Limb (tissue), 2 donors: ENCODE results near the gene ALDH18A1.

ENCODE experiments used
- DNase-seq, 2 donors: peaks; one replicate each; pipeline ENCODE4 v3.0.0-alpha.2; 2016; ENCODE audit errors: extremely low spot score in 2 of 2

Gene ALDH18A1

DNA sequence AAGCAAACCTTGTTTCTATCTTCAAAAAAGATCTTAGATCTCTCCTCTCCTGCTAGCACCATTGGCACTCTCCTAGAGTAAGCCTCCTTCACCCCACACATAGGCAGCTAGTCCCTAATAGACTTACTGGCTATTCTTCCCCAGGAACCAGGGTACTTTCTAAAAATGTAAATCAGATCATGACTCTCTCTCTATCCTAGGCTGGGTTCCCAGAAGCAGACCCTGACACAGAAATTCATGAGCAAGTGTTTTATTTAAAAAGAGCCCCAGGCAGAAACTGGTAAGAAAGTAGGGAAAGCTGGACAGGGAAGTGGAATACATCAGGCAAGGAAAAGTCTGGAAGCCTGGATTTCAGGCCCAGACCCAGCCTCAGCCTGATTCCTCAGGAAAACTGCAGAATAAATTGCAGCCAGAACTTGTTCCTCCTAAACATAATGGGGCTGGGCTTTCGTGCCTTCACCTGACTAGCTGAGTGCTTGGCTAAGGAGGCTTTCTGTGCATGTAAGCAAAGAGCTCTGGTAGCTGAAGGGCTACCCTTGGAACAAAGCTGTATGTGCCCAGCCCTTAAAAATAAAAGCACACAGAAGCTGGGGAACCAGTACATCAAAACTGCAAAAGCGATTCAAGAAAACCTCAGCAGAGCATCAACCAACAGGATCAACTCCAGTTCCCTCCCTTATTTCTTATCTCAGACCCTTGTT lies 76.5 kb downstream of the ALDH18A1 start:
- no peak for DNase-seq

DNA sequence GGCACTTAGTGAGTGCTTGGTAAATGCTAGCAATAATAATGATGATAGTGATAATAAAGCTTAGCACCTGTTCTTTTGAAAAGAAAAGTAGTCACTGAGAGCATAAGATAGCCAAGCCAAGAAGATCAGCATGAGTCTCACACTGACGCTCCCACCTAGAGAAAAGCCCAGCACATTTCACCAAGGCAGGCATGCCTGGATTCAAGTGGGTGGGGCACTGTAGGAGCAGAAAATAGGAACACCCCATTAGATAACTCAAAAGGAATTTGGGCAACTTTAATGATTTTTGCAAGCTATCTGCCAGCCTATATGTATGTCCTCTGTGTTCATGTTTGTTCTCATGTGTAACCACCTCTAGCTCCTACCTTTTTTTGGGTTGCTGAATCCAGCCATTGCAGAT lies 77.2 kb downstream of the ALDH18A1 start:
- DNase-seq = no peak

DNA sequence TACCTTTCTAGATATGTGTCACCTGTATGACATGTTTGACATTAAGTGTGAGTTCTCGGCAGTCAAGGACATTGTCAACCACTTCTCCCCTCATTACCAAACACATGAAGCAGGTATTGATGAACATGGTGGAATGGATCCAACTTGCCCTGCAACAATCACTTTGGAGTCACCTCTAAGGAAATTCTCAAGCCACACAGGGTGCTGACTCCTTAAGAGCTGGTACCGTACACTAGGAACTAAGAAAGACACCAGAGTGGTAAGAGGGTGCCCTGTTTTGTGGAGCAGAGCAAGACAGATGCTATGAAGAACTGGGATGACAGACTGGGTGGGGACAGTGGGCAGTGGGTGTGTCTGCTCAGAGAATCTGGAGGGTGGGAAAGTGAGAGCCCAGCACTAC lies 77.9 kb downstream of the ALDH18A1 start:
- DNase-seq = no peak

DNA sequence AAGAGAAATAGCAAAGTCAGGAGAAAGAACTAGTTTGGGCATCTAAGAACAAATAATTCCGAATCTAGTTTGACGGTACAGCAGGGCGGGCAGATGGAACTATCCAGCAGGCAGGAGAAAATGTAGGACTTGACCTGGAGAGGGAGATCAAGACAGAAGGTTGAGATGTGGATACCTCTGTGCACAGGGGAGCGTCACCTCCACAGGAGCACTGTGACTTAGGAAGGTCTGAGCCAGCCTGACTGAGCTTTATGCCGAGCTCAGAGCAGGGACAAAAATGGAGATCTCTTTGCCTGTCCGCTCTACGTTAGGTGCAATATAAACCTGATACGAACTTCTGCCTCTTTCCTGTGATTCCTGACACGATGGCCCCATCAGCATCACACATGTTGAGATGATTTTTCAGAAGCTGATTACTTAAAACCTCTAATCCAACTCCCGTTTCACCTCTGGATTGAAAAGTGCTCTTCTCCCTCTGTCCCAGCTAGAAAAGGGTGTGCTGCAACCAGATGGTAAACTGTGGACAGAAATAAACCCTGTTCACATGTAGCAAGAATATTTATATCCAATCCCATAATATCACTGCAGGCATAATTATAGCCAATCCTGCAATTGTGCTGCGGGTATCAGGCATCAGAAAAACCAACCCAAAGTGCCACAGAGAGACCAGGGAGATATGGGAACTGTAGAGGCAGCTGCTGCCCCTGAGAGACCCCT lies 81.7 kb downstream of the ALDH18A1 start:
- no peak for DNase-seq

DNA sequence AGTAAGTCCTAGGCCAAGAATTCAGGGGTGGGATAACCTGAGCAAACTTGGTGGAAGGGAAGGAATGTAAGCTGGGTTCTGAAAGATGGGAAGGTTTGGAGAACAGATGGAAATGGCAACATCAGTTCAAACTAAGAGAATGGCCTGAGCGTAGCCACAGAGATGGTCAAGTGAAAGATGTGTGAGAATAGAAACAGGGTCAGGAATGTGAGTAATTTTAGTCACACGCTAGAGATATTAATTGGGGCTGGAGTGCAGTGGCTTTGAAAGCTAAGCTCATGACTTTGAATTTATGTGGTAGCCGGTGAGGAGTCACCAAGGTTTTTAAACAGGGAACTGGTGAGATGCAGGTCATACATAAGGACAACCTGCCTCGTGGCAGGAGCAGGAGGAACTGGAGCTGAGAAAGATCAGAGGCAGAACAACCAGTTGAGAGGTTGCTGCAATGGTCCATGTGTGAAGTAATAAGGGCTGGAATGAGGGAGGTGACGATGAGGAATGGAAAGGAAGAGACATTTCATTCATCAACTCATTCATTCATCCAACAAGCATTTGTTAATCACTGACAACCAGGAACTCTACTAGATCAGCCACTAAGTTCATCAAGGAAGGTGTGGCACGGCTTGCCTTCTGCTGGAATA lies 82.4 kb downstream of the ALDH18A1 start:
- no peak for DNase-seq

DNA sequence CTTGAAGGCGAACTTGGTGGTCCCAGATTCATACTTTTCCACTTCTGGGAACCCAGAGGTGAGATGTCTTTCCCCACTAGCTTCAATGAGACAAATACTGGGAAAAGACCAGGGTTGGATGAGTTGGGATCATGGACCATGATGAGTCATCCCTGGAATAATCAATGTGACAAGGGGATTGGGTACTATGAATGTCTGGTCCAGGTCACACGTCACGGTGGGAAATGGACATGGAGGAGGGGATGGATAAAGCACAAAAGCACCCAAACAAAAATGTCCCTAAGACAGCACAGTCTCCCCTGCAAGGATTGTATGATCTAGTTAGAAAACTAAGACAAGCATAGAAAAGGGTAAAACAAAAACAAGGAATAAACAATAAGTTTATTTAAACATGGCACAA lies 83.0 kb downstream of the ALDH18A1 start:
- no peak for DNase-seq

DNA sequence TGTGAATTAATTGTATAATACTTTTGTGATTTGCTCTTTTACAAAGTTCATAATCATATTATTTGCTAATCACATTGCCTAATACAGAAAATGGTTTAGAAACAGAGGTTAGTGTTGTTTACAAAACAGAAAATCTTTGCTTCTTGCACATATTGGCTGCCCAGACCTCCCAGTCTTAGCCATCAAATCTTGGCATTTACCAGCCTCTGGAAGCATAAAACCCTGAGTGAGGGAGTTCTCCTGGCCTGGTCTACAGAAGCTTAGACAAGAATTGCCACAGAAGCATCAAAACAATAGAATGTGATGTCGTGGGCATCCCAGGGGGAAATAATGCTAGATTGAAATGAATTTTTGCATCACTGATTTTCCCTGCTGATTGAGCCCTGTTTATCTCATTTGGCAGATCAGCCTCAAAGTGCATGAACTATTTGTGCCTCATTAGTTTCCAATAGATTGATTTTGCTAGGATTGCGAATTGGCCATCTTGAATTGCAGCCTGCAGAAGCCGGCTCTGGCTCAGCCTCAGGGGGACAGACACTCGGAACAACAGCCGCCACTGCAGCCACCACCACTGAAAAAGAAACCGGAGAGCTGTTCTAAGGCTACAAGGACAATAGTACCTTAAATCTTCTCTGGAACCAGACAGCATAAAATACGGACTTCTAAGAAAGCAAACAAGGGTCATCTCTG lies 84.2 kb downstream of the ALDH18A1 start:
- peak in 1 of 2 donors; percentile 39 for DNase-seq

DNA sequence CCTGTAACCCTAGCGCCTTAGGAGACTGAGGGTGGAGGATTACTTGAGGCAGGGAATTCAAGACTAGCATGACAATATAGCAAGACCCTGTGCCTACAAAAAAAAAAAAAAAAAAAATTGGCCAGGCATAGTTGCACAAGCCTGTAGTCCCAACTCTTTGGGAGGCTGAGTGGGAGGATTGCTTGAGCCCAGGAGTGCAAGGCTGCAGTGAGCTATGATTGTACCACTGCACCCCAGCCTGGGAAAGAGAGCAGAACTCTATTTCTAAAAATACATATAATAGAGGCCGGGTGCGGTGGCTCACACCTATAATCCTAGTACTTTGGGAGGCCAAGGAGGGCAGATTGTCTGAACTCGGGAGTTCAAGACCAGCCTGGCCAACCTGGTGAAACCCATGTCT lies 85.1 kb downstream of the ALDH18A1 start:
- DNase-seq = no peak

DNA sequence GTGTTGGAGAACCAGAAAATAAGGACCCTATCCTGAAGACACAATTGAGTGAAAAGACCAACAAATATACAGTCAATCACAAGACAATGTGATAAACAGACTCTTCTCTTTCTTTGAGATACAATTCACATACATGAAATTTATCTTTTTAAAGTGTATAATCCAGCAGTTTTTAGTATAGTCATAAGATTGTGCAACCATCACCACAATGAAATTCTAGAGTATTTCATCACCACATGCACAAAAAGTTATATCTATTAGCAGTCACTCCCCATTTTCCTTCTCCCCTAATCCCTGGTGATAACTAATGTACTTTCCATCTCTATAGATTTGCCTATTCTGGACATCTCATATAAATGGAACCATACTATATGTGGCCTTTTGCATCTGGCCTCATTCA lies 87.1 kb downstream of the ALDH18A1 start:
- no peak for DNase-seq

DNA sequence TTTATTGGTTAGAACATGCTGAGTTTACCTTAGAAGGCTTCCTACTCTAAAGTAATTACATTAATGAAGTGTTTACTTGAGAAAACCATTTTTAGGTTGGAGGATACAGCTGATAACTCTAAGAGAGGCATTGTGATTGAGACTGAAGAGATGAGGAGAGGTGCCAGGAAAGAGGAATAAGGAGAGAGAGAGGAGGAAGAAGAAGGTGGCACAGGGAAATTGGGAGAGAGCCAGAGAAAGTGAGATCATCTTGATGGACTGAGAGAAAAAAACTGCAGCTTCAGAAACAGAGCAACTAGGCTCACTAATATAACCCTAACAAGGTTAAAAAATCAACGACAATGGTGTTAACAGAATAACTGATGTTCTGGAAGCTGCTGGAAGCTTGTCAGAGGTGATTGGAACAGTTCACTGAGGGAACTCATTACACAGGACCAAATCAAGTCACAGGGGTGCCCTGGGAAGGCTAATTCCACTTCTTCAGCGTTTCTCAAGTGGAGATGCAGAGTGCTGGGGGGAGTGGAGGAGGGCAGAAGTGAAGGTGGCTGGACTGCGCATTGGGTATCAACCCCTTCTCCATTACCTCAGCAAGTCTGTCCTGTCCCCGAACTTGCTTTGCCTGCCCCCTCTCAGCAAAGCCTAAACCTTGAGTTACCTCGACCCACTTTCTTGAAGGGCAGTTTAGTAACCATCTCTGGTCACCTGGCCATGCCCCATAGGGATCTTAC lies 88.4 kb downstream of the ALDH18A1 start:
- DNase-seq = no peak

DNA sequence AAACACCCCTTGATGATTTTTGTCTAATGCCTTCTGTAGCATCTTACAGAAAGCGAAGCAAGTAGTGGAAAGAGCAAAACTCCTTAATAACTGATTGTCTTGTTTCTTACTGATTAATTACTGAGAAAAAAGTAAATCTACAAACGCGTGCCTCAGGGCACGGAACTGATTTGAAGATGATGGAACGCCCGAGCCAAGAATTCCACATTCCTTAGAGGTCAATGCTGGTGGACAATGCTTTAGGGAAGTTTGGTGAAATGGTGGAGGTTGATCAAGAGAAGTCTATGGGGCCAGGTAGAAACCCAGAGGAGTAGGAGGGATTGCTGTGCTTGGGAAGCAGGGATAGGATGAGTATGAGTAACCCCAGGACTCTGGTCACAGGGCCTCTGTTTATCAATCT lies 90.4 kb downstream of the ALDH18A1 start:
- DNase-seq = no peak

DNA sequence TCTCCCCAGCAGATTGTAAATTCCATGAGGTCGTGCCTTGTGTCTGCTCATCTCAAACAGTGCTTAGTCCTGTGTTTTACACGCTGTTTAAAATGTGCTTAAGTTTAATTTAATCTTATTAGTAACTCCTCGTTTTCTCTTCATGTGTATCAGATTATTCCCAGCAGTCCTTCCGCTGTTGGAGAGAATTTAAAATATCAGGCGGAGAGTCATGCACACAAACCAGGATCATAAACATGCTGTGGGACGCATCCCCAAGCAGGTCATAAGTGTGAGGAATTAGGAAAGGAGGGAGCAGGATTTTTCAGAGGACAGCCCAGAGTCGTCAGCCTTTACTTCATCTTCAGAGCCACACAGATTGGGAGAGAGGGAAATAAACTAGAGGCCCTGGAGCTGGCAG lies 91.2 kb downstream of the ALDH18A1 start:
- DNase-seq = no peak

DNA sequence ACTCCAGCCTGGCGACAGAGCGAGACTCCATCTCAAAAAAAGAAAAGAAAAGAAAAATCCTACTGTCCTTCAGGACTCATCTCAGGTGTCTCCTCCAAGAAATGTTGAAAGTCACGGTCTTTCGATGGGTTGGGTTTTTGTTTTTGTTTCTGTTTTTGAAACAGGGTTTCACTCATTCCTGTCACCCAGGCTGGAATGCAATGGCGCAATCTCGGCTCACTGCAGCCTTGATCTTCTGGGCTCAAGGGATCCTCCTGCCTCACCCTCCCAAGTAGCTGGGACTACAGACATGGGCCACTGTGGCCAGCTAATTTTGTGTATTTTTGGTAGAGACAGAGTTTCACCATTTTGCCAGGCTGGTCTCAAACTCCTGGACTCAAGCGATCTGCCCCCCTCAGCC lies 92.2 kb downstream of the ALDH18A1 start:
- no peak for DNase-seq

DNA sequence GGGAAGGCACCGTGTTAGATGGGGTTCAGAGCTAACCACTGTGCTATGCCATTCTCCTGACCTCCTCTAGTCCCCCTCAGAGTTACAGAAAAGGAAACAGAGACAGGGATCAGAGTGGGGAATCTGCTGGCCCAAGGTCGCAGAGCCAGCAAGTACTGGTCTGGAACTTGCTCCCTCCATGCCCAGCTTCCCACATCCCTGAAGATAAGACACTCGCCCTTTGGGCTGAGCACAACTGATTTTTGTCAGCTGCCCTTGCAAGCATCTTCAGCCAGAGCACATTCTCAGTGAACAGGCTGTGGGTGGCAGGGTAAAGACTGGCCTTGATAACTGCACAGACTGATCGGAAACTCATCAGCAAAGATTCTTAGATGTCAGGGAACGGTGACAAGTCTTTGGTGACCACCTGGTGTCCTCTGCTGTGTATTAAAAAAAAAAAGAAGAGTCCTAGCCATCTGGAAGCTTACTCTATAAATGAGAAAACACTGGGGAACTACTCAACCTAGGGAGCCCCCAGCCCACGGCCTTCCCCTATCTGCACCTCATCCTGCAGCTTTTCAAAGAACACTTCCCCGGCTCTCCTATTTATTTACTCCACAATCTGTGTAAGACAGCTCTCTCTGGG lies 94.1 kb downstream of the ALDH18A1 start:
- no peak for DNase-seq

DNA sequence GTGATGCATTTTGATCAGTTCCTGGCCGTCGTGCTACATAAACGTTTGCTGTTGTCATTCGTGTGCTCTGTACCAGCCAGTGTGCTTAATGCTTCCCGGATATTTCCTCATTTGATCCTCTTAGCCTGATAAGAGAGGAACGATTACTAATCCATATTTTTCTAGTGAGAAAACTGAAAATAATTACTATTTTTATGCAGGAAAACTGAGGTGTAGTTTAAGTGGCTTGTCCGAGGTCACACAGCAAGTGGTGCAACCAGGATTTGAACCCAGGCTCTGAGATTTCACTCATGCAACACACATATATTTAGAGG lies 94.7 kb downstream of the ALDH18A1 start:
- no peak for DNase-seq

DNA sequence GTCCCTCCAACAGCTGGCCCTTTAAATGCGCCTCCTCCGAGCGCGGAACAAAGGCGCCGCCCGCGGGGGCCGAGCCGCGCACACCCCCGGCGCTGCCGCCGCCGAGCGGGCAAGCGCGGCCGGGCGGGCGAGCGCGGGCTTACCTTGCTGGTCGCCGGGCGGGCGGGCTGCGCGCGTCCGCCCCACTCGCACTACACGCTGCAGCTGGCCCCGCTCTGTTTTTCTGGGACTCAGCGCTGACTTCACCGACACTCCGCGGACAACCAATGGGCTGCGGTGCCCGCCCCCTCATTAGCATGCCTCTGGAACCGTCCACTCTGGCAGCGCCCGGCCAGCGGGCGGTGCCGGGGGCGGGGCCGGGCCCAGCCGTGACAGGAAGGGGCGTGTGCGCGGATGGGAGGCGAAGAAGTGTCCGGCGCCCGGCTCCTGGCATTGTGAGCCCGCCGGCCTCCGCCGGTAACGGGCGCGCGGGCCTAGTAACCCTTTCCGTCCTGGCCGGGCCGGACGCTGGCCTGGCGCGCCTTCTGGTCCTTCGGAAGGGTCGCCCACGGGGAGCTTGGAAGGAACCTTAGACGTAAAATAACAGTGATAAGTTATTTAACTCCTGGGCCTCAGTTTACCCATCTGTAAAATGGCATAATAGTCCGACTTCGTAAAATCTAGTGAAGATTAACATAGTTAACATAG lies 95.2 kb downstream of the ALDH18A1 start, which contains the start of gene SORBS1:
TSS of gene SORBS1 (minus strand) at position 195 of the 687 bp plus-strand sequence. CDS start 120,236 bp downstream, outside the sequence.
- DNase-seq = peak; percentile 96

DNA sequence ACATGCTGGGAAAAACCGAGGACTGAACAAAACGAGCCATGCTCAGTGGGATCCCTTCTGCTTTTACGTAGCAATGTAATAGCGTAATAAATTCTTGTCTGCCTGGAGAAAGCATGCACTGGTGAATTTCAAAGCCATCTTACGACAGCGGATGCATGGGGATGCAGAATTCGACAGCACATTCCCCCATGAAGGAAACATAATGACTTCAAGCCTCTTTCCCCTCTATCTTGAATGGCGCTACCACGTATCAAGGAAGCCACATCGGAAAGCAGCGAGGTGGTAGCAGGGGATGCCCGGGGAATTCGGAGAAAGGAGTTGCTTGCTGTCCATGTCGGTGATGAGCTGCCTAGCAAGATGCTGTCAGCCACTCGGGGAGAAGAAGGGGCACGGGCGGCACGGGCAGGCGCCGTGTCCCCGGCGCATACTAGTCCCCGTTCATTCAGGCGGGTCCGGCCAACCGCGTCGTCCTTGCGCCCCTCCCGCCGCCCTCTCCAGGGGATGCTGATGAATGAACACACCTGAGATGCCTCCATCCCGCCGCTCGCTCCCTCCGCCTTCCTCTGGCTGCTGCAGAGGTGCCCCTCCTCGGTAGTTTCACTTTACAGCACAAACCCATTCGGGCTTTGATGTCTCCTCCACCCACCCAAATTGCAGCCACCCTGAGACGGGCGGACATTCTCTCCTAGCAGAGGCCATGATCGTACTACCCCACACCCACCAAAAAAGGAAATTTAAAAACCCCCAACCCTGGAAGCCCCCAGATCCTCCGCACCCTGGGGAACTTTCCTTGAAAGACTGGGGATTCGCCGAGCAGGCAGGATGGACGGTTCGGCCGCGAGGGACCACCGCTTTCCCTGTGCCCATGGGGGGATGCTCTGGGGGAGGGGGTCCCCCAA lies 96.0 kb downstream of the ALDH18A1 start:
- peak in 1 of 2 donors; percentile 75 for DNase-seq

DNA sequence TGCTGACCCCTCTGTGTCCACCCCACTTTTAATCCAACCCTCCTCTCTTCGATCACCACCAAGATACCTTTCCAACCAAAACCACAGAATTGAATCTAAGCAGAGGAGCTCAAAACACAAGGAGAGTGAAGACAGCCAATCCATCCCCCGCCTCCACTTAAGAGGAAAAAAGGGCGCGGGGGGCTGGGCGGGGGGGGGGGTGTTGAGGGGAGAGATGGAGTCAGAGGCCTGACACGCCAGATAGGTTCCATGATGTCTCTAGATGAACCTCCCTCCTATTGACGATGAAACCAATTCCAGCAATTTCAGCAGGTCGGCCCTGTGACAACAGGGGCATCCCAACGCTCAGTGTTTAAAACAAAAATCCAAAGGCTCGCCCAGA lies 96.6 kb downstream of the ALDH18A1 start:
- peak in 1 of 2 donors; percentile 54 for DNase-seq

DNA sequence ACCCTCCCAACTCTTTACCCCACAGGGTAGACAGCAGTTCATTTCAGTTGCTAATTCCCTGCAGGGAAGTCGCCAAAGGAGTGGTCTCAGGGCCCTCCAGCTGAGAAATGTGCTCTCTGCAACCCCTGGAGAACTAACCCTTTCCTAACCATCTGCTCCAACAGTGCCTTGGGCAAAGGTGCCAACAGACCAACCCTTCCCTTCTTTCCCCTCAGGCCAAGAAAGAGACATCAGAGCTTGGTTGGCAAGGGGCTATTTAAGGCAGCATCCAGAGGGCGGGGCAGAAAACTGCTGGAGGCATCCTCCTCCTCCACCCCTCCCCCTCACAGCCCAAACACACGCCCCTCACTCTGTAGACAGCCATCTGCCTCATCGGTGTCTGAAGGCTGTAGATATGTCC lies 97.0 kb downstream of the ALDH18A1 start:
- peak in 1 of 2 donors; percentile 65 for DNase-seq
